ENCODE results near the gene SLC39A13. TPM values are rescaled to one million over a fixed set of nuclear protein-coding genes. Genes with fewer than 3 reads are reported as not detected.

SLC39A13 gene
- total and polyA plus RNA-seq, 7 experiments from 2014 or later, result 21.4 to 60.4 (median 40.7) TPM

- intact Hi-C loops (cut with micrococcal nuclease), result no loop called here
- Histone ChIP-seq H3K4me3 (ENCODE audit: low read length) (no peak overlapping the region), H3K36me3 (ENCODE audit: control insufficient read depth in 2 of 3, insufficient read depth in 3 of 3, low read length in 3 of 3) (peaks cover 0 to 26% (median 0%) of the 10 kb centered on the region in 3 experiments), H3K27me3 (ENCODE audit: control insufficient read depth in 2 of 2, insufficient read depth in 2 of 2, low read length in 2 of 2) (no peaks in the 10 kb centered on the region), H3K4me1 (ENCODE audit: control insufficient read depth in 2 of 2, insufficient read depth in 2 of 2, low read length in 2 of 2) (no peaks in the 10 kb centered on the region), H3K9me3 (ENCODE audit: control insufficient read depth in 2 of 3, low read length in 3 of 3) (no peaks in the 10 kb centered on the region), H3K27ac (ENCODE audit: low read depth, low read length) (no peak overlapping the region)
- Mint-ChIP-seq H3K9me3 (peaks cover 0 to 2% (median 0%) of the 10 kb centered on the region in 11 donors), H3K4me1 (peaks cover 0 to 1% (median 0%) of the 10 kb centered on the region in 7 donors), H3K4me3 (no peak overlapping the region), H3K36me3 (peaks cover 0 to 6% (median 3%) of the 10 kb centered on the region in 5 donors), H3K27ac (peak overlapping the region in 5 of 9 donors; percentile 17 to 87 (median 67)), H3K27me3 (no peaks in the 10 kb centered on the region)
- POLR2A ChIA-PET, result no interaction called here
- DNase-seq, result no peak
- CTCF ChIA-PET, result interaction anchor here (1.2 kb wide), 1 partner anchor 9 kb away, joined by 3 read pairs; no protein-coding TSS in a partner anchor
- ATAC-seq, result no peak
These were observed 53.5 kb downstream of the SLC39A13 start for GRCh38 chr11:47461876-47462275.

- no peak overlapping the region for H3K27ac Mint-ChIP-seq
- DNase-seq (no peak), ATAC-seq (no peak)
- ChIA-PET POLR2A (no interaction called here), CTCF (interaction anchor here (0.6 to 1.9 kb wide), 2 partner anchors 10 to 13 kb away, joined by 3 to 8 read pairs; no protein-coding TSS in a partner anchor)
- intact Hi-C loops (cut with micrococcal nuclease), result no loop called here
- Histone ChIP-seq H3K27ac (ENCODE audit: low read depth, low read length) (no peak overlapping the region), H3K4me3 (ENCODE audit: low read length) (no peak overlapping the region), H3K4me1 (ENCODE audit: control insufficient read depth in 2 of 2, insufficient read depth in 2 of 2, low read length in 2 of 2) (no peaks in the 10 kb centered on the region), H3K27me3 (ENCODE audit: control insufficient read depth in 2 of 2, insufficient read depth in 2 of 2, low read length in 2 of 2) (no peaks in the 10 kb centered on the region), H3K36me3 (ENCODE audit: control insufficient read depth in 2 of 3, insufficient read depth in 3 of 3, low read length in 3 of 3) (peaks cover 0 to 50% (median 2%) of the 10 kb centered on the region in 3 experiments), H3K9me3 (ENCODE audit: control insufficient read depth in 2 of 3, low read length in 3 of 3) (no peaks in the 10 kb centered on the region)
- no peak overlapping the region for H3K4me3 Mint-ChIP-seq
- H3K9me3 Mint-ChIP-seq, result peaks cover 0 to under 1% (median 0%) of the 10 kb centered on the region in 11 donors
- H3K36me3 Mint-ChIP-seq, result peaks cover 0 to 23% (median 9%) of the 10 kb centered on the region in 5 donors
- no peaks in the 10 kb centered on the region for H3K27me3 Mint-ChIP-seq
- H3K4me1 Mint-ChIP-seq, result peaks cover 0 to 10% (median 8%) of the 10 kb centered on the region in 7 donors
These were observed 56.1 kb downstream of the SLC39A13 start for GRCh38 chr11:47464483-47464882.

Small RNA genes within 50 kb of the gene (microRNA-seq; reads per million reads assigned to microRNA genes)
- gene MIR4487 (ENCODE audit: borderline microRNAs expressed), result not detected

Other genes with a start within 250 kb of the SLC39A13 start
- gene ARFGAP2, start 231.7 kb upstream of the SLC39A13 start, total RNA-seq, result 100 to 1,000 TPM; 107 to 220 (median 155) TPM
- gene ARFGAP2, start 231.7 kb upstream of the SLC39A13 start, polyA plus RNA-seq, result 100 to 1,000 TPM; 117 to 121 TPM
- gene PACSIN3, start 222.2 kb upstream of the SLC39A13 start, total RNA-seq, result 1 to 10 TPM in 1 of 5 experiments, under 1 TPM in 1, not detected in 3; 0.34 to 4.3 TPM
- under 1 TPM in 1 of 2 donors, not detected in 1; 0.82 TPM for gene PACSIN3, start 222.2 kb upstream of the SLC39A13 start, polyA plus RNA-seq
- 100 to 1,000 TPM in 2 of 5 experiments, 10 to 100 TPM in 3; 65.4 to 135 (median 93.4) TPM for gene DDB2, start 193.6 kb upstream of the SLC39A13 start, total RNA-seq
- gene DDB2, start 193.6 kb upstream of the SLC39A13 start, polyA plus RNA-seq, result 10 to 100 TPM; 32.9 to 35.4 TPM
- 10 to 100 TPM; 17.6 to 38.1 (median 24.3) TPM for gene ACP2, start 159.8 kb upstream of the SLC39A13 start, total RNA-seq
- gene ACP2, start 159.8 kb upstream of the SLC39A13 start, polyA plus RNA-seq, result 10 to 100 TPM in 1 of 2 donors, 1 to 10 TPM in 1; 7.1 to 17.7 TPM
- gene NR1H3, start 150.6 kb upstream of the SLC39A13 start, total RNA-seq, result 10 to 100 TPM in 3 of 5 experiments, 1 to 10 TPM in 2; 3.7 to 19.4 (median 10.6) TPM
- gene NR1H3, start 150.6 kb upstream of the SLC39A13 start, polyA plus RNA-seq, result 1 to 10 TPM; 5.2 to 8.3 TPM
- 100 to 1,000 TPM in 4 of 5 experiments, 10 to 100 TPM in 1; 99.9 to 150 (median 128) TPM for gene MADD, start 138.5 kb upstream of the SLC39A13 start, total RNA-seq
- gene MADD, start 138.5 kb upstream of the SLC39A13 start, polyA plus RNA-seq, result 10 to 100 TPM; 18.7 to 37.3 TPM
- under 1 TPM in 2 of 5 experiments, not detected in 3; 0.16 to 0.86 TPM for gene MYBPC3, start 55.9 kb upstream of the SLC39A13 start, total RNA-seq
- not detected for gene MYBPC3, start 55.9 kb upstream of the SLC39A13 start, polyA plus RNA-seq
- 100 to 1,000 TPM in 1 of 5 experiments, 10 to 100 TPM in 1, 1 to 10 TPM in 2, not detected in 1; 5.0 to 247 (median 17.8) TPM for gene SPI1, start 30.0 kb upstream of the SLC39A13 start, total RNA-seq
- under 1 TPM in 1 of 2 donors, not detected in 1; 0.27 TPM for gene SPI1, start 30.0 kb upstream of the SLC39A13 start, polyA plus RNA-seq
- gene PSMC3, start 17.8 kb downstream of the SLC39A13 start, total RNA-seq, result 100 to 1,000 TPM in 1 of 5 experiments, 10 to 100 TPM in 4; 42.2 to 149 (median 51.3) TPM
- gene PSMC3, start 17.8 kb downstream of the SLC39A13 start, polyA plus RNA-seq, result 100 to 1,000 TPM; 106 to 128 TPM
- 1 to 10 TPM in 4 of 5 experiments, under 1 TPM in 1; 0.99 to 1.7 (median 1.4) TPM for gene RAPSN, start 40.5 kb downstream of the SLC39A13 start, total RNA-seq
- not detected for gene RAPSN, start 40.5 kb downstream of the SLC39A13 start, polyA plus RNA-seq
- gene CELF1, start 144.5 kb downstream of the SLC39A13 start, total RNA-seq, result 100 to 1,000 TPM; 107 to 148 (median 129) TPM
- gene CELF1, start 144.5 kb downstream of the SLC39A13 start, polyA plus RNA-seq, result 10 to 100 TPM; 41.1 to 76.4 TPM
- 10 to 100 TPM; 20.5 to 32.9 (median 22.7) TPM for gene PTPMT1, start 157.0 kb downstream of the SLC39A13 start, total RNA-seq
- 10 to 100 TPM; 67.3 to 72.9 TPM for gene PTPMT1, start 157.0 kb downstream of the SLC39A13 start, polyA plus RNA-seq
- gene KBTBD4, start 170.4 kb downstream of the SLC39A13 start, total RNA-seq, result 10 to 100 TPM; 15.0 to 26.5 (median 20.9) TPM
- gene KBTBD4, start 170.4 kb downstream of the SLC39A13 start, polyA plus RNA-seq, result 10 to 100 TPM; 43.8 to 47.2 TPM
- gene NDUFS3, start 170.5 kb downstream of the SLC39A13 start, total RNA-seq, result 100 to 1,000 TPM in 2 of 5 experiments, 10 to 100 TPM in 3; 68.6 to 116 (median 85.2) TPM
- 100 to 1,000 TPM; 114 to 115 TPM for gene NDUFS3, start 170.5 kb downstream of the SLC39A13 start, polyA plus RNA-seq
- gene FAM180B, start 178.1 kb downstream of the SLC39A13 start, total RNA-seq, result 1 to 10 TPM in 1 of 5 experiments, under 1 TPM in 3, not detected in 1; 0.21 to 1.0 (median 0.30) TPM
- gene FAM180B, start 178.1 kb downstream of the SLC39A13 start, polyA plus RNA-seq, result not detected
- gene C1QTNF4, start 185.8 kb downstream of the SLC39A13 start, total RNA-seq, result 1 to 10 TPM in 3 of 5 experiments, under 1 TPM in 2; 0.36 to 2.3 (median 1.0) TPM
- not detected for gene C1QTNF4, start 185.8 kb downstream of the SLC39A13 start, polyA plus RNA-seq
- 10 to 100 TPM; 19.8 to 88.6 (median 21.1) TPM for gene MTCH2, start 234.0 kb downstream of the SLC39A13 start, total RNA-seq
- 10 to 100 TPM; 46.8 to 51.6 TPM for gene MTCH2, start 234.0 kb downstream of the SLC39A13 start, polyA plus RNA-seq

Data from naive thymus-derived CD4-positive, alpha-beta T cell (primary cell).